GM12864 (cell line): ENCODE results near the gene C19orf67.

Experiments
- DNase-seq: peaks from one replicate; pipeline ENCODE4 v3.0.0-alpha.2; 2011; ENCODE audit warnings: low read depth
- H3K4me3 ChIP-seq: 2 replicates; pipeline ENCODE4 v1.5.1; 2011; ENCODE audit warnings: mild to moderate bottlenecking, low read depth, low read length, control low read depth
- TF ChIP-seq, protein P1 (sequence below): IDR thresholded peaks from 2 replicates; pipeline ENCODE4 v1.5.1; 2011; ENCODE audit warnings: low read depth, mild to moderate bottlenecking, moderate library complexity, low read length, control low read depth, inconsistent platforms; ENCODE audit errors: missing control alignments

The C19orf67 gene

DNA sequence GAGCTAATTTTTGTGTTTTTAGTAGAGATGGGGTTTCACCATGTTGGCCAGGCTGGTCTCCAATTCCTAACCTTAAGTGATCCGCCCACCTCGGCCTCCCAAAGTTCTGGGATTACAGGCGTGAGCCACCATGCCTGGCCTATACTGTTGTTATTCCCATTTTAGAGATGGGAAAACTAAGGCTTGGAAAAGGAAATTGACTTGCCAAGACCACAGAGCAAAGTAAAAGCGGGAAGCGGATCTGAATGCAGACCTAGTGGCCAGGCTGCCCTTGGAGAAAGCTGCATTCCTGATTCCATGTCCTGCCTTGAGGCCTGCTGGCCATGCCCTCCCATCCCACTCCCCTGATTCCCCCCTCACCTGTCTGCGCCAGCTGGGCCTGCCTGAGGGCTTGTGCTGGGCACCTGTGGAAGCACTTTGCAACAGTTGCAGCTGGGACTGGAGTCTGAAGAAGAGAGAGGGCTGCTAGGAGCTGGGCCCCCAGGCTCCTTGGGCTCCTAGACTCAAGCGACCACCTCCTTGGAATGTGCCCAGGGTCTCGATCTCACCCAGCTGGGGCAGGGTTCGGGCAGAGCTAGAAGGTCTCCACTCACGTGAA, 29.4 kb downstream of the C19orf67 start:
- TF ChIP-seq, protein P1, sequence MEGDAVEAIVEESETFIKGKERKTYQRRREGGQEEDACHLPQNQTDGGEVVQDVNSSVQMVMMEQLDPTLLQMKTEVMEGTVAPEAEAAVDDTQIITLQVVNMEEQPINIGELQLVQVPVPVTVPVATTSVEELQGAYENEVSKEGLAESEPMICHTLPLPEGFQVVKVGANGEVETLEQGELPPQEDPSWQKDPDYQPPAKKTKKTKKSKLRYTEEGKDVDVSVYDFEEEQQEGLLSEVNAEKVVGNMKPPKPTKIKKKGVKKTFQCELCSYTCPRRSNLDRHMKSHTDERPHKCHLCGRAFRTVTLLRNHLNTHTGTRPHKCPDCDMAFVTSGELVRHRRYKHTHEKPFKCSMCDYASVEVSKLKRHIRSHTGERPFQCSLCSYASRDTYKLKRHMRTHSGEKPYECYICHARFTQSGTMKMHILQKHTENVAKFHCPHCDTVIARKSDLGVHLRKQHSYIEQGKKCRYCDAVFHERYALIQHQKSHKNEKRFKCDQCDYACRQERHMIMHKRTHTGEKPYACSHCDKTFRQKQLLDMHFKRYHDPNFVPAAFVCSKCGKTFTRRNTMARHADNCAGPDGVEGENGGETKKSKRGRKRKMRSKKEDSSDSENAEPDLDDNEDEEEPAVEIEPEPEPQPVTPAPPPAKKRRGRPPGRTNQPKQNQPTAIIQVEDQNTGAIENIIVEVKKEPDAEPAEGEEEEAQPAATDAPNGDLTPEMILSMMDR = no peak
- no peak for DNase-seq
- no peak overlapping the region for H3K4me3 ChIP-seq

DNA sequence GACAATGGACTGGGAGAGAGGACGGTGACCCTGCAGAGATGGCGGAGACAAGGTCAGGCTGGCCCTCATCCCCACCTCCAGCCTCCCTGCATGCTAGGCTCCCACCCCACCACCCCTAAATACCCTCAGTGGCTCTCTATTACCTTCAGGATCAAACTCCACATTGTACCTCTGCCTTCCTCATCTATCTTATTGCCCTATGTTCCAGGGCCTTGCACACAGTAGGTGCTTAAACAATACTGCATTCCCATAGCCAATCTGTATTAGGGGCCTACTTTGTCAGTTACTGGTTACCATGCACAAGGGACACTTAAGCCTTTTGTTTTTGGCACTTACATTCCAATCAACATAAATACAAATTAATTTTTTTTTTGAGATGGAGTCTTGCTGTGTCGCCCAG, 30.2 kb downstream of the C19orf67 start:
- DNase-seq = no peak
- TF ChIP-seq, protein P1 = no peak
- H3K4me3 ChIP-seq = no peak overlapping the region

DNA sequence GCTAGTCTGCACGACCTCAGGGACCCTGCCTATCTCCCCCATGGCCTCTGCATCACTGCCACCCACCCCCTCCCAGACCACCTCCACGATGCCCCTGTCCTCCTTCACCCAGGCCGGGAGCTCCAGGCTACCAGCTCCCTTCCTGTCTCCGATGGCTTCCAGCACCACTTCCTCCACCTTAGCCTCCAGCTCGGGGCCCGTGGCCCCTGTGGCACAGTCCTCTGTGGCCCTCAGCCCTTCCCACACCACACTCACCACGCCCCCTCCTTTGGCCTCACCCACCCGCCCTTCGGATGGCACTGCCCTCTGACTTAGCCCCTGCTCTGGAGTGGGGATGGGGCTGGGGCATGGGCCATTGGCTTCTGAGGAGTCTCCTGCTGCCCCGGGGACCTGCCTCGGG, 30.9 kb downstream of the C19orf67 start:
- TF ChIP-seq, protein P1 = no peak
- H3K4me3 ChIP-seq = no peak overlapping the region

DNA sequence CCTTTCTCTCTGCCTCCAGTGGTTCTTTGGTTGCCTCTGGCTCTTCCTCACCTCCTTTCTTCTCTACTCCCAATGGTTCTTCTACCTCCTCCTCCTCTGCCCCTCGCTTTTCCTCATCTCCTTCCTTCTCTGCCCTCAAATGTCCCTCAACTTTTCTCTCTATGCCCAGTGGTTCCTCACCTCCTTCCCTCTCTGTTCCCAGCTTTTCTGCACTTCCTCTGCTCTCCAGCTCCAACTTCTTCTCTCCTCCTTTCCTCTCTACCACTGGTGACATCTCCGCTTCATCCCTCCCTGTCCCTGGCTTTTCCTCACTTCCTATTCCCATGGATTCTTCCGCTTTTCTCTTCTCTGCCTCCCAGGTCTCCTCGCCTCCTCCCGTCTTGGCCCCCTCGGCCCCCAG, 31.5 kb downstream of the C19orf67 start:
- TF ChIP-seq, protein P1 = no peak

More for the DNA sequence above, 30.9 kb downstream of the C19orf67 start:
- no peak for DNase-seq

DNA sequence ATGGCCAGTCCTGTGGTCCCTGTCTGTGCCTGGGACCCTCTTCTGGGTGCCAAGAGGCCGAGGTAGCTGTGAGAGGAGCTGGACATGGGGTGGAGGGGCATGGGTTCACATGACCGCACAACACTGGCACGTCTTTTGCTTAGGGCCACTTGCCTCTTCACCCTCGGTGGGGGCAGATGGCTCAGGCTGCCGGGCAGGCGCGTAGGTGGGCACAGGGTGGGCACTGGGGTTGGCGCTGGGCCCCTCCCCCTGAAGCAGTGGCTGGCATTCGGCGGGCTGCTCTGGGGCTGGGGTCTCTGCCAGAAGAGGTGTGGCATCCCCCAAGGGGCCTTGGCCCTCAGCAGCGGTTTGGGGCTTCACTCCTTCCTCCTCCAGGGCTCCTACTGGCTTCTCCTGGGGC, 32.1 kb downstream of the C19orf67 start:
- no peak overlapping the region for H3K4me3 ChIP-seq
- TF ChIP-seq, protein P1 = no peak
- DNase-seq = no peak

More for the DNA sequence above, 31.5 kb downstream of the C19orf67 start:
- no peak overlapping the region for H3K4me3 ChIP-seq
- no peak for DNase-seq

DNA sequence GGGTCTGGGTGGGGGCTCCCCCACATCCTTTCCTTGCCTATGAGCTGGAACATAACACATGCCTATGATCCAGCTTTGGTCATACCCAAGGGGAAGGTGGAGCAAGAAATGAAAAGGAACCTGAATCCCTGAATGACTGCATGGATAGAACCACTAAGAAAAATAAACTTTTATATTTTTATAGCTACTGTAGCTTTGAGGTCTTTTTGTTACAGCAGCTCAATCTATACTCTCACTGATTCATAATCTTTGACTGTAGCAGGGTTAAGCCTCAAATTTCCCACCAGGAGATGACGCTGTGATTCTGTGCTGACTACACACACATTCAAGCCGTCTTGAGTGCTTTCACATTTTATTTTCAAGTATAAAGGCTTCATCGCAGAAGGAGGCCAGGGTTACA, 32.6 kb downstream of the C19orf67 start:
- no peak for DNase-seq
- TF ChIP-seq, protein P1 = no peak
- H3K4me3 ChIP-seq = no peak overlapping the region

DNA sequence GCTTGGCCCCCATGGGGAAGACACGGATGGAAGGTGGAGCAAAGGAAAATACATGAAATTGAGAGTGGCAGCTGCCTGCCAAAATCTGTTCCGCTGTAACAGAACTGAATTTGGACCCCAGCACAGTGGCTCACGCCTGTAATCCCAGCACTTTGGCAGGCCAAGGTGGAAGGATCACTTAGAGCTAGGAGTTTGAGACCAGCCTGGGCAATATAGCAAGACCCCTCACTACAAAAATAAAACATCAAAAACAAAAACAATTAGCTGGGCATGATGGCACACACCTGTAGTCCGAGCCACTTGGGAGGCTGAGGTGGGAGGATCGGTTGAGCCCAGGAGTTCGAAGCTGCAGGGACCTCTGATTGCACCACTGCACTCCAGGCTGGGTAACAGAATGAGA, 33.1 kb downstream of the C19orf67 start:
- no peak overlapping the region for H3K4me3 ChIP-seq
- DNase-seq = no peak
- TF ChIP-seq, protein P1 = no peak
